Peyer's patch (tissue), 4 donors: ENCODE data around the gene ABCC12.

Experiments used
- CTCF ChIP-seq, 6 experiments: fragments of 450-650 bp in 4 of 6; fragments of 200-600 bp in 2 of 6; sonication (generic) in 1 of 6; IDR thresholded peaks; one replicate each; pipeline ENCODE4 v1.5.1; 2017 to 2019; ENCODE audit warnings: antibody characterized with exemption in 6 of 6, mild to moderate bottlenecking in 3 of 6, moderate library complexity in 1 of 6
- POLR2A ChIP-seq, 2 donors: fragments of 450-650 bp; IDR thresholded peaks; one replicate each; pipeline ENCODE4 v1.5.1; 2017; ENCODE audit warnings: antibody characterized with exemption in 2 of 2, mild to moderate bottlenecking in 2 of 2, moderate library complexity in 2 of 2

GRCh38 chr16:48112600-48112999 is 43.2 kb downstream of the ABCC12 start:
- TF ChIP-seq CTCF (IDR thresholded peaks at IDR 0.05) (no peak), POLR2A (IDR thresholded peaks at IDR 0.05) (no peak)
